HG02840 (cell line): ENCODE data around the gene ZBTB7A.

Experiments used
- ATAC-seq: cut with Tn5 transposase; IDR thresholded peaks from one replicate; pipeline ENCODE4 v1.9.1; 2021; ENCODE audit warnings: mild to moderate bottlenecking, moderate library complexity, moderate number of reproducible peaks; ENCODE audit not compliant: unreplicated experiment, low FRiP score

Gene ZBTB7A

DNA sequence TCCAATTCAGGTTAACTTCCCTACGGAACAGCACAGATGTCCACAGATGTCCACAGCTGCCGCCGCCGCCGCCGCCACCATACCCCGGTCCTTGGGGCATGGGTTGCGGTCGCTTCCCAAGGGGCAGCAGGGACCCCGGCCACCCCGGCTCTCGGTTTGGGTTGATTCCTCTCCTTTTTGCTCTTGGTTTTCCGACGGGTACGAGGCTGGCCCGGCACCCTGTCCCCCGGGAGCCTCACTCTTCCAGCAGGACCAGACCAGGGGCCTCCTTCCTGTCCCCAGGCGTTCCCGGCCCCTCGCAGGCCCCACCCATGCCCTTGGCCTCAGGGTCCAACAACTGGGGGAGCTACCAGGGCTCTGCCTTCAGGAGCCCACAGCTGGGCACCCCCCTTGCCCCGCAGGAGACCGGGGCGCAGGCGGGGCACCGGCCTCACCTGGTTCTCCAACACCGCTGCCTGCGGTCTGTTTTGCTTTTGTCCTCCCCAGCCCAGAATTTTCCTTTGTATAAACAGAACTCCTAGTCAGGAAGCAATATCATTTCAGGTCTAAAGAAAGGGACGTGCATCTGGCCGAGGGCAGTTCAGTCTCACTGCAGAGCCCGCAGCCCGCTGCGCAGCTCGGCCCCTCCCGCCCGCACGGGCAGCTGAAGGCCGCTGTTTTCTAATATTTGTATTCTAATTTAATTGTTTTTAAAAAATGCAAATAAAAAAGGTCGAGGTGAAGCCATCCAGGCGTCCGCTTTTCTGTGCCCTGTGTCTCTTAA is 27.9 kb downstream of the ZBTB7A start:
- no peak for ATAC-seq

DNA sequence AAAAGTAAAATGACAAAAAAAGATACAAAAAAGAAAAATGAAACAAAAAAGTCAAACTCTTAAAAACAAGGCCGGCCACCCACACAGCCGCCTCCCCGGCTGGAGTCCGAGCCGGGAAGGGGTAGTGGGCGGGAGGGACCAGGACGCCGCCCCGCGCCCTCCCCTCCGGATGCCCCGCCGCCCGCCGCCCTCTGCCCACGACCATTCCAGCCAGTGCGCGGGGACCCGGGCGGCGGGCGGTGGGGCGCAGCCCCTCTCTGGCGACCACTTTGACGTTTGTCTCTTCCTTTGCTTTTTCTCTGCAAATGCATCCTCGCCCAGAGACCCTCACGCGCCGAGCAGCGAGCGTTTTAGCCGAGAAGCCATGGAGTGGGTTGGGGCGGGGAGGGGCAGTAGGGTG is 28.6 kb downstream of the ZBTB7A start:
- ATAC-seq, result no peak

DNA sequence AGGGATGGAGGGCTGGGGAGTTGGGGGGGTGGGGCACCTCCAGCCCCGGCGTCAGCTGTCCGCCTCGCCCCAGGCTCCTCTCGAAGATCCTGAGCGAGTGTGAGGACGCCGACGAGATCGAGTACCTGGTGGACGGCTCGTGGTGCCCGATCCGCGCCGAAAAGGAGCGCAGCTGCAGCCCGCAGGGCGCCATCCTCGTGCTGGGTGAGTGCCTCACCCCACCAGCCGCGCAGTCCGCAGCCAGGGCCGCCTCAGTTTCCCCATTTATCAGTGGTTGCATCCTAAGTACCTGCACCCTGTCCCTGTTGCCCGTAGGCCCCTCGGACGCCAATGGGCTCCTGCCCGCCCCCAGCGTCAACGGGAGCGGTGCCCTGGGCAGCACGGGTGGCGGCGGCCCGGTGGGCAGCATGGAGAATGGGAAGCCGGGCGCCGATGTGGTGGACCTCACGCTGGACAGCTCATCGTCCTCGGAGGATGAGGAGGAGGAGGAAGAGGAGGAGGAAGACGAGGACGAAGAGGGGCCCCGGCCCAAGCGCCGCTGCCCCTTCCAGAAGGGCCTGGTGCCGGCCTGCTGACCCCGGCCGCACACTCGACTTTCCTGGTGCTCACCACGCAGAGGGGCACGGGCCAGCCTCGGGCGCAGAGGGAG is 29.3 kb downstream of the ZBTB7A start:
- ATAC-seq, result no peak

DNA sequence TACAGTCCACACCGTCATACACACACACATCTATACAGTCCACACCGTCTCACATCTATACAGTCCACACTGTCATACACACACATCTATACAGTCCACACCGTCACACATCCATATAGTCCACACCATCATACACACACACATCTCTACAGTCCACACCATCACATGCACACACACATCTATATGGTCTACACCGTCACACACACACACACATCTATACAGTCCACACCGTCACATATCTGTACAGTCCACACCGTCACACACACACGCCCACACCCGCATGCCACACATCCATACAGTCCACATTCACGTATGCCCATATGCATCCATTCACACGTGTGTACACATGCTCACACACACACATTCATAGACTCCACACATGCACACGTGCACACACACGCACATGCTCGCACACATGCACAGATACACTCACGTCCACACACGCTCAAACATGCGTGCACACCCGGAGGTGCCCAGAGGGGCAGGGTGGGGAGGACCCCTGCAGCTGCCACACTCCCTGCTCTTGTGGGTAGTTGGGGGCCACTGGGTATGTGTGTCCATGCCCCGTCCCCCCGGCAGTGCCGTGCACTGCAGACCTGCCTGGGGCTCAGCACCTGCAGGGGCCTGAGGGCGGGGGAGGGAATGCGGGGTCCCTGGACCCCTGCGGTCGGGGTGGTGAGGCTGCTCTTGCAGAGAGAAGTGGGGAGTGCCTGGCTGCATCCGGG is 30.0 kb downstream of the ZBTB7A start:
- ATAC-seq, result no peak

DNA sequence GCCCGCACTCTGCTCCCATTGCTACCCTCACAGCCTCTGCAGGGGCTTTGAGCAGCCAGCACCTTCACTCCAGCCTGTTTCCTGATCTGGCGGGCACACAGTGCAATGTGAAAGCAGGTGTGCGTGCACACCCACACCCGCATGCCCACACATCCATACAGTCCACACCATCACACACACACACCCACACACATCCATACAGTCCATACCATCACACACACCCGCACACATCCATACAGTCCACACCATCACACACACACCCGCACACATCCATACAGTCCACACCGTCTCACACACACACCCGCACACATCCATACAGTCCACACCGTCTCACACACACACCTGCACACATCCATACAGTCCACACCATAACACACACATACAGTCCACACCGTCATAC is 31.1 kb downstream of the ZBTB7A start:
- no peak for ATAC-seq

DNA sequence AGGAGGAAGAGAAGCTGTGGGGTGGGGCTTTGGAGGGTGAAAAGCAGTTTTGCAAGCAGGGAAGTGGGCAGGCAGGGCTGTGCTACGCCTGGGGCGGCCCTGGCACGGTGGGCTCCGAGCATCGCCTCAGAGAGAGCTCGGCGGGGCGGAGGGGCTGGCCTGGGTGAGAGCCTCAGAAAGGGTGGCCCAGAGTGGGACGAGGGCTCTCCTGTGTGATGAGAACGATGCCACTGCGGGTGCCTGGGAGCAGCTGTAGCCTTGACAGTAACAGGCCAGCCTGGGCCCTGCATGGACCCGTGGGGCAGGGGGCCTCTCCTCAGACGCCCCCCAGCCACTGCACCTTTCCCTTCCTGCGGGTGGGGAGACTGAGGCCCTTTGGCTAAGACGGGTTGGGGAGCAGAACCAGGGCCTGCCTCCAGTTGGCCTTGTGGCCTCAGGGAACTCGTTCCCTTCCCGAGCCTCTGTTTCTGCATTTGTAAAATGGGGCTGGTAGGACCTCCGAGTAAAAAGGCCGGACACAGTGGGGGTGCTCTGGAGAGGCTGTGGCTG is 31.6 kb downstream of the ZBTB7A start:
- ATAC-seq, result no peak

DNA sequence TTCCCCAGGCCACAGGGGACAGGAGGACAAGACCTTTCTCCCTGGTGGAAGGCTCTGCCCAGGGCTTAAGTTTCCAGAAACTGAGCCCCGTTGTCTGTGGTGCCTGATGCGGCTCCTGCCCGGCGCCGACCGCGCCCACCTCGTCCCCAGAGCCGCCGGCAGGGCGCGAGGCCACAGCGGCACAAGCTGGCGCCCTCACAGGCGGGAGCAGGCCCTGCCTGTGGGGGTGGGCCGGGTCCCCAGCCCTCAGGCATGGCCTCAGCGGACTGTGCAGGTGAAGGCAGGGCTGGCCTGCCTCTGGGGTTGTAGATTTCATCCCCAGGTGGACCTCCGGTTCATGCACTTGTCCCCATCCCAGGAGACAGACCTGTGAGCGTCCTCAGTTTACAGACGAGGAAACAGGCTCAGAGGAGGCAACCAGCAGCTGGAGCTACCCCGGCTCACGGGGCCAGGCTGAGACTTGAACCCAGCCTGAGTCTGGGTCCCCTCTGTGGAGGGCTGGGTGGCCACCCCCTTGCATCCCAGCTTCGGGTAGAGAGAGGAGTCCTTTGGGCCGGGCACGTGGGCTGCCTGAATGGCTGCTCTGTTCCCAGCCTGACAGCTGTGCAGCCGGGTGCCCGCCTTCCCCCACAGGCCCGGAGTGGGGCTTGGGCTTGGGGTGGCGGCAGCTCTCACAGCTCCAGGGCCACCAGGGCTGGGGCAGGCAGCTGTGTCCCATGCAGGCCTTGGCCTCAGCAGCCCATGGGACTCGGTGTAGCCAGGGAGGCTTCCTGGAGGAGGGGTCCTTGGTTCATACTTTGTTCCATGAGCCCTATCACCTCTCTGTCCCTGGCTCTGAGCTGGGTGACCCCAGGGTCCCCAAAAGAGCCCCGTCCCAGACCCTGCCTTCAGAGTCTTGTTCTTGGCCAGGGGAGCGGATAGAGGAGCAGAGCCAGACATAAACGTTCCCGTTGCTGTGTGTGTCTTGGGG is 32.4 kb downstream of the ZBTB7A start:
- ATAC-seq, result no peak

DNA sequence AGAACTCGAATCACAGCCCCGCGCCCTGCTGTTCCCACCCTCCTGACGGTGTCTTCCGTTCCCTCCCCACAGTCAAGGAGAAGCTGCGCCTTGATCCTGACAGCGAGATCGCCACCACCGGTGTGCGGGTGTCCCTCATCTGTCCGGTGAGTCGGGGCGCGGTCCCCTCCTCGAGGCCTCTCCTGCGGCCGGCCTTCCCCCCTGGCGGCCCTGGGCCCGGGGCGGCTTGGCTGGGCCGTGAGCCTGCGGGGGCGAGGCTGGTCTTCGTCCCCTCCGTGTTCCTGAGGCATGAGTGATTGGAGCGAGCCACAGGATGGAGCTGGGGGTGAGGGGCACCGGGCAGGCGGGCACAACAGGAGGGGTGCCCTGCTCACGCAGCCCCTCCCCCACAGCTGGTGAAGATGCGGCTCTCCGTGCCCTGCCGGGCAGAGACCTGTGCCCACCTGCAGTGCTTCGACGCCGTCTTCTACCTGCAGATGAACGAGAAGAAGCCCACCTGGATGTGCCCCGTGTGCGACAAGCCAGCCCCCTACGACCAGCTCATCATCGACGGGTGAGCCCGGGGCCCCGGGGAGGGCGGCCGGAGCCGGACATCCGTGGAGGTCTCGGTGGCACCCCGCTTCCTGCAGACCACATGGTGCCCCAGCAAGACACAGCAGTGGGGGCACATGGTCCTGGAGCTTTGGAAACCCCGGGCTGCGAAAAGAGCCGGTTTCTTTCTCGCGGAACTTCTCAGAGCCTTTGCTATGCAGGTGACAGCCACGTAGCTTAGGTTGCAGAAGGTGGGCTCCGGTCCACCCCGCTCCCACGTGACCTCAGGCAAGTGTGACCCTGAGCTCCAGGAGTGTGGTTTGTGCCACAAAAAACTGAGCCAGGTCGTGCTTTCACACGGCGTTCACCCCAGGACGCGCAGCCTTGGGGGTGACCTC is 33.4 kb downstream of the ZBTB7A start:
- ATAC-seq, result no peak

DNA sequence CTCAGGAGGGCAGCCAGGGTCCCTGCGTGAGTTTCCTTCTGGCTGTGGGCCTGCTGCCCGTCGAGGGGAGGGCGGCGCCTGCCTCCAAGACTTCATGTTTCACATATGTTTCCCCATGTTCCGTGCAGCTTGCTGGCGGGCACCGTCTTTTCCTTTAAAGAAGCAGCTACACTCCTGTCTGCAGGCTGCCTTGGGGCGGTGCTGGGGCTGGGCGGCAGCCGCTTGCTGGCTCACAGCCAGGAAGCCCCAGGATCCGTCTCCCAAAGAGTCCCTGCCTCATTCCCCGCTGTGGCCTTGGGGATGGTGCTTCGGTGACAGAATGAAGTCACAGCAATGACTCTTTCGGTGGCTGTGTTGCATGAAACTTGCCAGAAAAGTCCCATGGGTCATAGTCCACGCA is 34.3 kb downstream of the ZBTB7A start:
- ATAC-seq, result no peak

DNA sequence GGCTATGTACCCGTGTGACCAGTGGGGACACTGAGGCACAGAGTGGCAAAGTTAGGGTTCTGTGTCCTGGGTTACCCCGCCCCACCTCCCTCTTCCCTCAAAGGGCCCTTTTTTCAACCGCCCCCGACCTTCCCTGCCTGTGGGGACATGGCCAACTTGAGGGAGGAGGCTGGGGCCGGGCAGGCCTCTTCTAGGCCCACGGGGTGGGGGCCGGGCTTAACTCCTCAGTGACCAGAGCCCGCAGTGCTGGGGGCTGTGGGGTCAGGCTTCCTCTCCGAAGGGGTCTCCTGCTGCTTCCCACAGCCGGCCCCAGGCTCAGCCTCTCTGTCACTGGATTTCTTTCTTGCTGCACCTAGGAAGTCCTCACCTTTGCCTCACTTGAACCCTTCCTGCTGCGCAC is 35.3 kb downstream of the ZBTB7A start:
- ATAC-seq, result no peak

DNA sequence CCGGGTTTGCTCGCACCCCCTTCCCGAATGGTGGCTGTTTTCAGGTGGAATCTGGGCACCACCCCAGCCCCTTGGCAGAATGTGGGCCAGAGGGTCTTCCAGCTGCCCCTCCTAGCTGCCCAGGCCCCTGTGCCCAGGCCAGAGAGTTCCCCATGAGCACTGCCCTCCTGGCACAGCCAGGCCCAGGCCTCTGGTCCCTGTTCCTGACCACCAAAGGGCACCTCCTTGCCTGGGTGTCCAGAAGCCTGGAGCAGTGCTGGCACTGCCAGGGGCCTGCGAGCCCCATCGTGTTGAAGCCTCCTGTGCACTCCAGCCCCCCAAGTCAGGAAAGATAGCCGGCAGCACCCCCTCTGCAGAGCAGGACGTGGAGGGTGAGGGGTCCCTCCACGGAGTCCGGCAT is 35.7 kb downstream of the ZBTB7A start:
- no peak for ATAC-seq

DNA sequence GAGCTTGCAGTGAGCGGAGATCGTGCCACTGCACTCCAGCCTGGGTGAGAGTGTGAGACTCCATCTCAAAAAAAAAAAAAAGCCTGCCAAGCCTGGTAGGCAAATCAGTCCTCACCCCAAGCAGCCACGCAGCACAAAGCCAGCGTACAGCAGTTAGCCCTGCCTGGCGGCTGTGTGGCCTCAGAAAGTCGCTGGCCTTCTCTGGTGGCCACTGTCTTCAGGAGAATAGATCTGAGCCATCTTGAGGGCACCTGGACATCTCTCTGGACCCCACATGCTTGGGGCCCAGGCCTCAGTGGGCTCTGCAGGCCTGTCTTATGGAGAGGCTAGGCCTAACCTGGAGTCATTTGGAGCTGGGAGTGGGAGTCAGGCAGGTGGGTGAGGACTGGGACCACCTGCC is 36.1 kb downstream of the ZBTB7A start:
- ATAC-seq, result no peak

DNA sequence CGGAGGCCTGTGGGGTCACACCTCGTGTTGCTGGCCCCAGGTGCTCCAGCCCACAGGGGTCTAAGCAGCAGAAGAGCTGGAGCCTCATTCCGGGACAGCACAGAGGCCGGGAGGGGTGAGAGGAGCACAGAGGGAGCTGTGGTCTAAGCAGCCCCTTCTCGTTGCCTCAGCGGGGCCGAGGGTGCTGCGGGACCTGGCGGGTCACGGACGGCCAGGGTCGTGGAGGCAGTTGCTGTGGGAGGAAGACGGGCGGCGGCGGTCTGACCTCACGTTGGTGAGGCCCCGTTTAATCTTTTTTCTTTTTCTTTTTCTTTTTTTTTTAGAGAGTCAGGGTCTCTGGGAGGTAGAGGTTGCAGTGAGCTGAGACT is 37.5 kb downstream of the ZBTB7A start:
- ATAC-seq, result no peak

DNA sequence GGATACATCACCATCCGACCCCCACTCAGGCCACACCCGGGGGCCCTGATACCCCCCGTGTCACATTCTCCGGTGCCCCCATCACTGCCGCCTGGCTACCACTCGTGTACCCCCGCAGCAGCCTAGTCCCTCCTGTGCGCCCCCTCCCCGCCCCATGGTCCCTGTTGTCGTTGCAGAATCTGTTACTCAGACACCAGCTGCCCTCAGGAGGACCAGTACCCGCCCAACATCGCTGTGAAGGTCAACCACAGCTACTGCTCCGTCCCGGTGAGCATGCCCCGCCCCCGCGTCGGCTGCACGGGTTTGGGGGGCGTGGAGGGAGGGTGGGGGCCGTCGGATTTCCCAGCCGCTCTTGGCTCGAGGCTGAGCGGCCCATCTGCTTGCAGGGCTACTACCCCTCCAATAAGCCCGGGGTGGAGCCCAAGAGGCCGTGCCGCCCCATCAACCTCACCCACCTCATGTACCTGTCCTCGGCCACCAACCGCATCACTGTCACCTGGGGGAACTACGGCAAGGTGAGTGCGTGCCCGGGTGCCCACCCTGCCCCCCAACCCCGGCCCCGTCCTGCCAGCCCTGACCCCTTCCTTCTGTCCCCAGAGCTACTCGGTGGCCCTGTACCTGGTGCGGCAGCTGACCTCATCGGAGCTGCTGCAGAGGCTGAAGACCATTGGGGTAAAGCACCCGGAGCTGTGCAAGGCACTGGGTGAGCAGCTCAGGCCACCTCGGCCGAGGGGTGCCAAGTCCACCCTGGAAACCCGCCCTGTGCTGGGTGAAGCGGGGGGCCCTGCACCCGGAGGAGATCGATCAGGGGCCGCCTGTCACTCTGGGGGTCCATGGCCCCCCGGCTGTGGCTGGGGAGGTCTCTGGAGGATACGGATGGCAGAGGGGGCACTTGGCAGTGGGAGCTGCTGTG is 38.1 kb downstream of the ZBTB7A start:
- ATAC-seq, result no peak

DNA sequence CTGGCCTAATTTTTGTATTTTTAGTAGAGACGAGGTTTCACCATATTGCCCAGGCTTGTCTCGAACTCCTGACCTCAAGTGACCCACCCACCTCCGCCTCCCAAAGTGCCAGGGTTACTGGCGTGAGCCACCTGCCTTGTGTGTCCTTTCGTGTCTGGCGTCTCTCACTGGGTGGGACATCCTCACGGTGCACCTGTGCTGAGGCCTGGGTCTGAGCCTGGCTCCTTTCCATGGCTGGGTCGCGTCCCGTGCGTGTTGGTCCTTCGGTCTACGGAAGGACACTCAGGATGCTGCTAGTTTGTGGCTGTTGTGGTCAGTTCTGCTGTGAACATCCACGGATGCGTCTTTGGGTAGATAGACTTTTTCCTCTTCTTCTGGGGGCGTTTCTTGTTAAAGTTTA is 39.6 kb downstream of the ZBTB7A start:
- no peak for ATAC-seq

DNA sequence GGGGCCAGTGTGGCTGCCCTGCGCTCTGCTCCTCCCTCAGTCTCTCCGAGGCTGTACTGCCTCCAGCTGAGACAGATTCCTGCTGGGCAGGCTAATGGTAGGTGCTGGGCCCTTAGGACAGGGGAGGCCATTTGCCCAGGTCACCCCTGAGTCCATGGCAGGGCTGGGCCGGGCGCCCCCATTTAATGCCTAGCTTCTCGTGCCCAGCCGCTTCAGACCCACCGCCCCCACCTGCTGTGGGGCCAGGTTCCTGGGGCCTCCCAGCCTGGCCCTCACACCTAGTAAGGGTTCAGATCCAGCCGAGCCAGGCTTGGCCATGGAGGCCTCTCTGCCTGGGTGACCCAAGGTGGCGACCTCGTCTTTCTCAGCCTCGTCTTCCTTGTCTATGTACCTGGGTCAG is 41.4 kb downstream of the ZBTB7A start:
- no peak for ATAC-seq

DNA sequence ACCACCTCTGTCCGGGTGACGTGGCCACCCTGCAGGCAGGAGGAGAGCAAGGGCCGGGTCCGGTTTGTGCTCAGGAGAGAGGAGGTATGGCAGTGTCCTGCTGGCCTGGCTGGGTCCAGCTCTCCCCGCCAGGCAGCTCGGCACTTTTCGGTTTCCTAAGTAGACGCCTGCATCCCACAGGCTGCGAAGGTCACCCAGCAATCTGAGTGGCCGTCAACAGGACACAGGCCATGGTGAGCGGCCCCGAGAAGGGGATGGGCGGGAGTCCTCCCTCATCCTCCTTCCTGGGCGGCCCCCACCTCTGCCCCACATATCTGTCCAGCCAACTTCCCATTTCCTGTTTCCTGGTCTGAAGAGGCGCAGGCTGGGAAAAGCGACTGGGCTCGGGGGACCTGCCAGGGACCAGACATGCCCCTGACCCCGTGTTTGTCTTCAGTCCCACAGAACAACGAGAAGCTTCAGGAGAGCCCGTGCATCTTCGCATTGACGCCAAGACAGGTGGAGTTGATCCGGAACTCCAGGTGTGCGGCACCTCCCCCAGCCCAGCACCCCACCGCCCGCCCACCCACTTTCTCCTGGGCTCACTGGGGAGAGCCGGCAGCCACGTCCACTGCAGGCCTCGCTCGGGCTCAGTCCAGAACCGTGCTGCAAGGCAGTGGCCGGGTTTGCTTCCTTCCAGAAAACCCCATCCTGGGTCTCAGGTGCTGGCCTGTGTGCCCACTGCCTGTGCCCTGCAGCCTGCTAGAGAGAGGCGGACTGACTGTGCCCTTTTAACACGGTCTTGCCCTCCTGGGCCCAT is 42.9 kb downstream of the ZBTB7A start:
- ATAC-seq, result no peak
